ENCODE measurements around the gene GJA4.

DNA sequence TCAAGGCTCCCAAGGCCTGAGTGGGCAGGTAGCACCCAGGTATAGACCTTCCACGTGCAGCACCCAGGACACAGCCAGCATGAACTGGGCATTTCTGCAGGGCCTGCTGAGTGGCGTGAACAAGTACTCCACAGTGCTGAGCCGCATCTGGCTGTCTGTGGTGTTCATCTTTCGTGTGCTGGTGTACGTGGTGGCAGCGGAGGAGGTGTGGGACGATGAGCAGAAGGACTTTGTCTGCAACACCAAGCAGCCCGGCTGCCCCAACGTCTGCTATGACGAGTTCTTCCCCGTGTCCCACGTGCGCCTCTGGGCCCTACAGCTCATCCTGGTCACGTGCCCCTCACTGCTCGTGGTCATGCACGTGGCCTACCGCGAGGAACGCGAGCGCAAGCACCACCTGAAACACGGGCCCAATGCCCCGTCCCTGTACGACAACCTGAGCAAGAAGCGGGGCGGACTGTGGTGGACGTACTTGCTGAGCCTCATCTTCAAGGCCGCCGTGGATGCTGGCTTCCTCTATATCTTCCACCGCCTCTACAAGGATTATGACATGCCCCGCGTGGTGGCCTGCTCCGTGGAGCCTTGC is 31.5 kb upstream of the GJA4 start:
- TF ChIP-seq, protein P1, sequence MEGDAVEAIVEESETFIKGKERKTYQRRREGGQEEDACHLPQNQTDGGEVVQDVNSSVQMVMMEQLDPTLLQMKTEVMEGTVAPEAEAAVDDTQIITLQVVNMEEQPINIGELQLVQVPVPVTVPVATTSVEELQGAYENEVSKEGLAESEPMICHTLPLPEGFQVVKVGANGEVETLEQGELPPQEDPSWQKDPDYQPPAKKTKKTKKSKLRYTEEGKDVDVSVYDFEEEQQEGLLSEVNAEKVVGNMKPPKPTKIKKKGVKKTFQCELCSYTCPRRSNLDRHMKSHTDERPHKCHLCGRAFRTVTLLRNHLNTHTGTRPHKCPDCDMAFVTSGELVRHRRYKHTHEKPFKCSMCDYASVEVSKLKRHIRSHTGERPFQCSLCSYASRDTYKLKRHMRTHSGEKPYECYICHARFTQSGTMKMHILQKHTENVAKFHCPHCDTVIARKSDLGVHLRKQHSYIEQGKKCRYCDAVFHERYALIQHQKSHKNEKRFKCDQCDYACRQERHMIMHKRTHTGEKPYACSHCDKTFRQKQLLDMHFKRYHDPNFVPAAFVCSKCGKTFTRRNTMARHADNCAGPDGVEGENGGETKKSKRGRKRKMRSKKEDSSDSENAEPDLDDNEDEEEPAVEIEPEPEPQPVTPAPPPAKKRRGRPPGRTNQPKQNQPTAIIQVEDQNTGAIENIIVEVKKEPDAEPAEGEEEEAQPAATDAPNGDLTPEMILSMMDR (CRISPR knock-in tag; IDR thresholded peaks at IDR 0.05): no peak
- TF ChIP-seq ZNF274 (CRISPR knock-in tag; IDR thresholded peaks at IDR 0.05) (no peak), ADNP (CRISPR knock-in tag; IDR thresholded peaks at IDR 0.05) (no peak), RAD21 (CRISPR knock-in tag; IDR thresholded peaks at IDR 0.05) (no peak), HNRNPUL1 (IDR thresholded peaks at IDR 0.05; ENCODE audit: low read depth, low read length) (no peak), EZH2 (conservative IDR thresholded peaks at IDR 0.05; ENCODE audit: low read depth, low read length) (no peak)
- TF ChIP-seq, protein P2, sequence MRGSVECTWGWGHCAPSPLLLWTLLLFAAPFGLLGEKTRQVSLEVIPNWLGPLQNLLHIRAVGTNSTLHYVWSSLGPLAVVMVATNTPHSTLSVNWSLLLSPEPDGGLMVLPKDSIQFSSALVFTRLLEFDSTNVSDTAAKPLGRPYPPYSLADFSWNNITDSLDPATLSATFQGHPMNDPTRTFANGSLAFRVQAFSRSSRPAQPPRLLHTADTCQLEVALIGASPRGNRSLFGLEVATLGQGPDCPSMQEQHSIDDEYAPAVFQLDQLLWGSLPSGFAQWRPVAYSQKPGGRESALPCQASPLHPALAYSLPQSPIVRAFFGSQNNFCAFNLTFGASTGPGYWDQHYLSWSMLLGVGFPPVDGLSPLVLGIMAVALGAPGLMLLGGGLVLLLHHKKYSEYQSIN (CRISPR knock-in tag; IDR thresholded peaks at IDR 0.05; ENCODE audit: borderline replicate concordance): no peak
- TF ChIP-seq, protein P3, sequence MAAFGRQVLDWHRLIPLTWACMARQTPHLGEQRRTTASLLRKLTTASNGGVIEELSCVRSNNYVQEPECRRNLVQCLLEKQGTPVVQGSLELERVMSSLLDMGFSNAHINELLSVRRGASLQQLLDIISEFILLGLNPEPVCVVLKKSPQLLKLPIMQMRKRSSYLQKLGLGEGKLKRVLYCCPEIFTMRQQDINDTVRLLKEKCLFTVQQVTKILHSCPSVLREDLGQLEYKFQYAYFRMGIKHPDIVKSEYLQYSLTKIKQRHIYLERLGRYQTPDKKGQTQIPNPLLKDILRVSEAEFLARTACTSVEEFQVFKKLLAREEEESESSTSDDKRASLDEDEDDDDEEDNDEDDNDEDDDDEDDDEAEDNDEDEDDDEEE (CRISPR knock-in tag; IDR thresholded peaks at IDR 0.05): no peak

Measured in HepG2 (cell line).